ENCODE measurements around the gene BCO1. TPM values are rescaled to one million over a fixed set of nuclear protein-coding genes. Genes with fewer than 3 reads are reported as not detected.
"Not testable (repeated sequence)": the region's sequence is repeated elsewhere in the genome, so short reads cannot be mapped to it uniquely, and the experiment has no call there.

The BCO1 gene, protein sequence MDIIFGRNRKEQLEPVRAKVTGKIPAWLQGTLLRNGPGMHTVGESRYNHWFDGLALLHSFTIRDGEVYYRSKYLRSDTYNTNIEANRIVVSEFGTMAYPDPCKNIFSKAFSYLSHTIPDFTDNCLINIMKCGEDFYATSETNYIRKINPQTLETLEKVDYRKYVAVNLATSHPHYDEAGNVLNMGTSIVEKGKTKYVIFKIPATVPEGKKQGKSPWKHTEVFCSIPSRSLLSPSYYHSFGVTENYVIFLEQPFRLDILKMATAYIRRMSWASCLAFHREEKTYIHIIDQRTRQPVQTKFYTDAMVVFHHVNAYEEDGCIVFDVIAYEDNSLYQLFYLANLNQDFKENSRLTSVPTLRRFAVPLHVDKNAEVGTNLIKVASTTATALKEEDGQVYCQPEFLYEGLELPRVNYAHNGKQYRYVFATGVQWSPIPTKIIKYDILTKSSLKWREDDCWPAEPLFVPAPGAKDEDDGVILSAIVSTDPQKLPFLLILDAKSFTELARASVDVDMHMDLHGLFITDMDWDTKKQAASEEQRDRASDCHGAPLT
- 3.3 and 4.3 TPM in 2 replicates for total RNA-seq

DNA sequence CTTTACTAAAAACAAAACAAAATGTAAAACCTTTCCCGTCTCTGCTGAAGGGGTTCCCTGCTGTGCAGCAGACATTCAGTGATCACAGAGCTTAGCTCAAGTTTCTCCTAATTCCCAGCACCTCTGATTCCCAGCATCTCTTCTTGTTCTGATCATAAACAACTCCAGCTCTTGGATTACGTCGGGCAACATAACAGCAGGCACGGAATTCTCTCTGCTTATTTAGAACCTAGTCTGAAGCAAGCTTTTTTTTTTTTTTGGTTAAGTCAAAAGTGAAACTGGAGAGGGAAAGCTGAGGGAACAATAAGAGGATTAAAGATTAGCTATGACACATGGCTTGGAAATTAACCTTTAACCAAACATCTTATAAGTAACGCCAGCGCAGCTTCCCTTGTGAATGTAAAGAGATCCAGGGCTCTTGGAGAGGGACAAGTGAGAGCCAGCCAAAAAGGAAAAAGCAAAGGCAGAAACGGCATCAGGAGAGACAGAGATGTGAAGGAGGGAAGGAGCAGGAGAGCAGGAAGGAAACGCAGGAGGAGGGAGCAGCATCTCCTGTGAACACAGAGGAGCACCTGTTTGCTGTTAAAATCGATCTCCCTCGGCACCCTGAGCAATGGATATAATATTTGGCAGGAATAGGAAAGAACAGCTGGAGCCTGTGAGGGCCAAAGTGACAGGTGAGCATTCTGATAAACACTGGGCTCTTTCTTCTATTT is at the start of gene BCO1:
TSS of gene BCO1 (plus strand) at position 394 of the 716 bp plus-strand sequence. CDS start at position 614, 220 bp downstream.
- peak; percentile 98 for DNase-seq (ENCODE audit: low read depth)

DNA sequence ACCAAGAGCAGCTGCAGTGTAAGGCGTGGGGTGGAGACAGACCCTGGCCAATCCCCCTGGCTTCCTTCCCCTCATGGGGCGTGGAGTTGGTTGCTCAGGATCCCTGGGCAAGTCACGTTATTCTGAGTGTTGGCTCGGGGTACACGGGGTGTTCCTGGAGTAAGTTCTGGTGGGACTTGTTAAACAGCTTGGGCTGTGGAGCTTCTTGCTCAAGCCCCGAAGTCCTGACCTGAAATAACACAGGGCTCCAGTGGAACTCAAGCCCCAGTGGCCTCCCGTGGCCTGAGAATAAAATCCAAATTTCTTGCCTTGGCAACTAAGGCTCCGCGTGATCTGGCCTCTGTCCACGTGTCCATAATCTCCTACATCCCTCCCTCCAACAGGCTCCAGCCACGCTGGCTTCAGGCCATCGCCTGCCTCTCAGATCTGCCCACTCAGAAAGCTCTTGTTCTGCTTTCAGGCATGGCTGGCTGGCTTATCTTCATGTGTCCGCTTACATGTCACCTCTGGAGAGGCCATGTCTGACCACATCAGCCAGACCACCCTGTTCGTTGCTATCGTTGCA is 49.3 kb upstream of the BCO1 start:
- DNase-seq (ENCODE audit: low read depth) = no peak

DNA sequence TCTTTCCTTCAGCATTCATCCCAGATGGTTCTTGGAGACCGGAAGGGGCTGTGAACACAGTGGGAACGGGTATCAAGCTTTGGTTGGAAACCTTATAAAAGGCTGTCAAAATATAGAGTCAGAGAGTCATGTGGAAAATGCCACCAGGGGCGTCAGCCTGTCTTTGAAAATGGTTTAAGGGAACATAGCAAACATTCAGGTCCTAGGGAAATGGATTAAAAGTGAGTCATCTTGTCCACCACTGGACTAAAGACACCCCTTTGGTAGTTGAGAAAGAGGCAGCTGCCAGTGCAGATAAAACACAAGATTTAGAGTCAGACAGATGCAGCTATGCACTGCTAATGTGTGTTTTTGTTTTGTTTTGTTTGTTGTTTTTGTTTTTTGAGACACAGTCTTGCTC is 47.8 kb upstream of the BCO1 start:
- DNase-seq (ENCODE audit: low read depth) = peak; percentile 61

DNA sequence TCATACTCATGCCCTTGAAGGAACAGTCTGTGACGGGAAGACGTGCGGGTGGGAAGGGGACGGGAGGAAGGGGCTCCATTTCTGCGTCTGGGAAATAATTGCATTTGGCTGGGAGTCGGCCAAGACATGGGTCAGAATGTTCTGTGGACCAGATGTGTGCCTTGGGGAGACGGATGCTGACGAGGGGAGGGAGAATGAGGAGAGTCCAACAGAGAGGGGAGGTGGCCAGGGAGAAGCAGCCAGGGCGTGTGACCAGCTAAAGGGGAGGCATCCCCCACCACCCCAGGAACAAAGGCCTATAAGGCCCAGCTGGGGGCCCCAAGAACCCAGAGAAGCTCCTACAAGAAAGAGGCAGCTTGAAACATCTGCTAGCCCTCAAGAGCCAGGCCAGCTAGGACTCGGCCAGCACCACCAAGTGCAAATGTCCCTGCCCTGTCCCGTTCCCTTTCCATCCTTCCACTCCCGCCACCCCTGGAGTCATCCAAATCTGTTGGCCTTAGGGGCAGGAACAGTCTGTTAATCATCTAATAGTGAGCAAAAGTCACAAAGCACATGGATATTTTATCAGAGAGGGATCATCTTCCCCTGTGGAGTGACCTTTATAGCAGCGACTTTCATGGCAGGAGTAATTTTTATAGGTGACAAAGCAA is 42.5 kb upstream of the BCO1 start:
- DNase-seq (ENCODE audit: low read depth) = no peak

DNA sequence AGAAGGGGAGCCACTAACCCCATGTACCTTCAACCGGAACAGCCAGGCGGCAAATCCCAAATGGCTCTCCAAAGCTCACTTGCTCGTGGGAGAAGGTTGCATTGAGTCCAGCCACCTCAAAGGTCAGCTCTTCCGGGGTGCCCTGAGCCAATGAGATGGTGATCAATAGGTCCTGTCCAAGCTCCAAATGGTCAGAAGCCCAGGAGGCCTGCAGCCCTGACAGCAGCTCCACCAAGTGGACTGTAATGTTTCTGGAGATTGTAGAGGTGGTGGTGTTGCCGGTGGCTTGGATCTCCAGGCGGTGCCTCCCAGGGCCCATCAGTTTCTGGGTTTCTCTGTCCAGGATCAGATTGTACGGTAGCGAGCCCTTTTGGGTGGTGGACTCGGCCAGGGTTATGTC is 39.9 kb upstream of the BCO1 start:
- DNase-seq (ENCODE audit: low read depth) = peak; percentile 18

DNA sequence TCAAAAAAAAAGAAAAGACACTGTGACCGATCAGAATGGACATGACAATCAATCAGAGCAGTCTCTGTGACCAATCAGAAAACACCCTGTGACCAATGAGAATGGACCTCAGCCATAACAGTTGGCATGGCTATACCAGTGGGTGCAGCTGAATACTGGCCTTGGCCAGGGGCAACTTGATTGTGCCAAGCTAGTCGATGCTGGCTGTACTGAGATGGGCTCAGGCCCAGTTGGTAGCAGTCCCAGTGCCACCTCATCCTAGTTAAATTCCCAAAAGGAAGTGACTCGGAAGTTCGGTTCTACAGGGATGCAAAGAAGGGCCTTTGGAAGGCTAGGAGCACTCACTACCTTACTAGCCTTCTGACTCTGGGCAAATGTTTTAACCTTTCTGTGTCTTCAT is 37.2 kb upstream of the BCO1 start:
- no peak for DNase-seq (ENCODE audit: low read depth)

DNA sequence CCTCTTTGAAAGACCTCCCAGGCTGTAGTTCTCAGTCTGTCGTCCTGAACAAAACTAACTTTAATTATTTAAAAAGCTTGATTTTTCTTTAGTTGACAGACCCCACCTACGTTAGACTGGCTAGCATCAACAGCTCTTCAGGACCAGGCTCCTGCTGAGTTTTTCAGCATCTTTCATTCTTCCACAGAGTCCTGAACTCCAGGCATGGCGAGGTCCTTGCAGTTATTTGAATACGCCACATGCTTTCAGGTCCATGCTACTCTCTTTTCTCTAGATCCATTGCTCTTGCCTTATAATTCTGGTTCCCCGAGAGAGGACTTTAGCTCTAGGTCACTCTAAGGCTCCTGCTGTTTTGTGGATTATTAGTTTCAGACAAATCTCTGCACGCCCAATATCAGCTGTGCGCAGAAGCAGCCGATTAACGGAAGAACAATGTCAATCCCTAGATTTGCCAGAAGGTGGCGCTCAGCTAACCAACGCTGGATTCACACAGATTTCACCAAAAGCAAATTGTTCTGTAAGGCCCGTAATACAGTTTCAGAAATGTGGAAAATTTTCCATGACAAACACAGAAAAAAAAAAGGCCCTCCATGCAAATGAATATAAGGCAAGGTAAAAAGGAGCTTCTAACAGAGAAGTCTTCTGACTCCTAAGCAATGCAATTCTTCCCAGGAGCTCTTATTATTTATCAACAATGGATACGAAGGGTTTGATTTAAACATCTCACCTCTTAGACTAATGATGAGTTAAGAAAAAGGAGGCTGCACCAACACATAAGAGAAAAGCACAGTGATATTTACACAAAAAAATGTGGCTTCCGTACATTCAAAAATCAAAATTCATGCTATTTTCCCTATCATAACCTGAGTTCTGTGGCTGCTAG is 33.5 kb upstream of the BCO1 start:
- peak; percentile 59 for DNase-seq (ENCODE audit: low read depth)

DNA sequence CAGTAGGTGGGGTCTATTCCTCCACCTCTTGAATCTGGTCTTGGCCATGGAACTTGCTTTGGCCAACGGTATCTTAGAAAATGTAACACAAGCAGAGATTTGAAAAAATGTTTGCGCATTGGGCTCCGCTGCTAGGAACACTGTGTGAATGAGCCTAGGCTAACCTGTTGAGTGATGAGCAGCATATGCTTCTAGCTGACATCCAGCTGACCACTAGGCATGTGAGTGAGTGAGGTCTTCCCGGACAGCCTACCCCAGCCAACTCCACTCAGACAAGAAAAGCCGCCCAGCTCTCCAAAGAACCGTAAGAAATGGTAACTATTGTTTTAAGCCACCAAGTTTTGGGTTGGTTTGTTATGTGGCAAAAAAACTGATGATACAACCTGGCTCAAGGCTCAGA is 31.4 kb upstream of the BCO1 start:
- DNase-seq (ENCODE audit: low read depth) = no peak

DNA sequence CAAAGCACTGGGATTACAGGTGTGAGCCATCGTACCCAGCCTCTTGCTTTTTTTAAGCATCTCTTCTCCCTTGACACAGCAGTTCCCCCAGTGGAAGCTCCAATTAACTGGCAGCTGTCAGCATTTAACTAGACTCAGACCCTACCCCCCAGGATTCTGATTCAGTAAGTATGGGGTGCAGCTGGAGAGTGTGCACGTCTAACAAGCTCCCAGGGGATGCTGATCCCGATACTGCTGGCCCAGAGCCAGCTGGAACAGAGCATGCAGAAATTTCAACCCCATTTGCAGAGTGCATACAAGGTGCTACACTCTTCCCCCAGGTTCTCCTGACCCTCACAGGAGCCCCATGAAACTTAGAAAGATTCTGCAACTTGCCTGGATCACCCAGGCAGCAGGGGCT is 27.7 kb upstream of the BCO1 start:
- DNase-seq (ENCODE audit: low read depth) = no peak

DNA sequence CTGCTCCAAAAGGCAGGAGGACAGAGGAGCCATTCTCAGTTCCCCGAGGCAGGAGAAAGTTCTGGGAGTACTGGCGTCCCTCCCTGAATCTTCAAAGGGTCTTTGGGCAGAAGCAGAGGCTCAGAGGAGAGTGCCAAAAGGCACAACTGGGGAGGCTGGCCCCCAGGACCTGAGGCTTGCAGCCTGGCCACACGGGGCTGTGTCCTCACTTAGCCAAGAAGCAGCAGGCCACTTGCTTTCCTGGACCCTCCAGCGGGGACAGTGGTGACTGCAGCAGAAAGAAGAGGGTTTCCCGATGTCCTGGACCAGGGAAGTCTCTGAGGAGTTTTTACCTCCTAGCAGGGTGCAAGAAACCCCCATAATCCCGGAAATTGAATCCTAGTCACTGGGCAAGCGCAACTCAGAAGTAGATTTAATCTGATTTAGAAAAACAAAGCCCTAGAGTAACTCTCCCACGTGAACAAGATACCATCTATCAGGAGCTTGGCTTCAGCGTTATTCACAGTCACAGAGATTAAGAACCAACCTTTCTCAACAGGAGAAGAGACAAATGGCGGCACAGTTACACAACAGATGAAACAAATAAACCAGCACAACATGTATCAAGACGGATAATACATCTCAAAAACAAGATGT is 25.5 kb upstream of the BCO1 start:
- no peak for DNase-seq (ENCODE audit: low read depth)

DNA sequence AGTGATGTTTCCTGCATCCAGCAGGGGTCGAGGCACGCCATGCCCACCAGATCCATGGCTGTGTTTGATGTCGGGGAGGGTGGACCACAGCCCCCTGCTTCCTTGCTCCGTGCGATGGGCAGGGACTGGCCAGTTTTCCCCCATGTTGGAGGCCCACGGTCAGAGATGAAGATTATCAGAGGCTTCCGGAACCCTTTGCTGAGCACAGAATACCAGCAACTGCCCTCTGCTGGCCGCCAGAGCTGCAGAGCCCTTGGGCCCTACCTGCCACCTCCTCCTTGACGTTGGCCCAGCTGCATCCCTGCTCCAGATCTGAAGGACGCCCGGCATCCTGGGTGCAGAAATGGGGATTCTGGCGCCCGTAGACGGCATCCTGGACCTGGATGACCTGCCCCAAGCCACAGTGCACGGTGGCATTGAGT is 23.7 kb upstream of the BCO1 start:
- no peak for DNase-seq (ENCODE audit: low read depth)

DNA sequence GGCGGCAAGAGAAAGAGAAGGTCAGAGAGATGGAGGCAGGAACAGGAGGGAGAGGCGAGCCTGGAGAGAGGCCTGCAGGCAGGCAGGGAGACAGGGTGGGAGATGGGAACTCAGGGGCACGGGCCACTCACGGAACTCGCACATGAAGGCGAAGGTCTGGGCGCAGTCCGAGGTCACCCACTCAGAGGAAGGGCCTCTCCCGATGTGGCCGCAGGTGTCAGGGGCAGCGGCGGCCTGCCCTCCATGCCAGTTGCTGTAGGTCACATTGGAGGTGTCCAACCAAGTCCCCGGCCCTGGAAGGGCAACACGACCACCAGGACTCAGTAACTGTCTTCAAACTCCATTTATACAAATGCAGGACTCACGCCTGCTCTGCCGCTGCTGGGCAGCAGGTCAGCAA is 22.4 kb upstream of the BCO1 start:
- DNase-seq (ENCODE audit: low read depth) = no peak

DNA sequence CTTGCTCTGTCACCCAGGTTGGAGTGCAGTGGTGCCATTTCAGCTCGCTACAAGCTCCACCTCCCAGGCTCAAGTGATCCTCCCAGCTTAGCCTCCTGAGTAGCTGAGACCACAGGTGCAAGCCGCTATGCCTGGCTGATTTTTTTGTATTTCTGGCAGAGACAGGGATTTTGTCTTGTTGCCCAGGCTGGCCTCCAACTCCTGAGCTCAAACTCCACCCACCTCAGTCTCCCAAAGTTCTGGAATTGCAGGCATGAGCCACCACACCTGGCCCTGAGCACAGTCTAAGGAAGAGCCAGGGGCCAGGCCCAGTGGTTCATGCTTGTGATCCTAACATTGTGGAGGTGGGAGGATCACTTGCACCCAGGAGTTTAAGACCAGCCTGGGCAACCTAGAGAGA is 21.8 kb upstream of the BCO1 start:
- no peak for DNase-seq (ENCODE audit: low read depth)

DNA sequence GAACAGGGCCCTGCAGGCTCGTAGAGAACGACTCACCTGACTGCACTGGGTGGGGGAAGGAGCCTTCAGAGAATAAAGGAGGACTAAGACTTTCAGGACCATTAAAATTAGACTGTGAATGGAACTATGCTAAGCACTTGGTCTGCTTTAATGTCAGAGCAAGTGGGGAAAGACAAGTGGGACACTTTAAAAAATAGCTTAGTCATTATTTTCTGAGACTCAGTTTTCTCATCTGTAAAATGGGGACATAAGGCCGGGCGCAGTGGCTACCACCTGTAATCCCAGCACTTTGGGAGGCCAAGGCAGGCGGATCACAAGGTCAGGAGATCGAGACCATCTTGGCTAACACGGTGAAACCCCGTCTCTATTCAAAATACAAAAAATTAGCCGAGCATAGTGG is 19.3 kb upstream of the BCO1 start:
- DNase-seq (ENCODE audit: low read depth) = no peak

DNA sequence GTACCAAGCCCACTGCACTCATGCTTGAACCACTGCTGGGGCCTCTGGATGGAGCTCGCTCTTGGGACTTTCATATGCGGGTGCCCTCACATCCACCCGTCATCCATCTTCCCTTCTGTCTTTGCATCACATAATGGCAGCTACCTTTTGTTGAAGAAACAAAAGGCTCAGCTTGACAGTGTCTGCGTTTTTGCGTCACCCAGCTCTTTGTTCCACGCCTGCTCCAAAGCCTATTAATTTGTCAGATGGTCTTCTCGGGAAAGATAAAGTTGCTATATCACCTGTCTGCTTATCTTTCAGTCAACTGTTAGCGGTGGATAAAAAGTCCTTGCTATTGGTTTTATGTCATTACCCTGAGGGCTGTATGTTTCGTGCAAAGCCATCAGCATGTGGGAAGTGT is 18.1 kb upstream of the BCO1 start:
- no peak for DNase-seq (ENCODE audit: low read depth)

DNA sequence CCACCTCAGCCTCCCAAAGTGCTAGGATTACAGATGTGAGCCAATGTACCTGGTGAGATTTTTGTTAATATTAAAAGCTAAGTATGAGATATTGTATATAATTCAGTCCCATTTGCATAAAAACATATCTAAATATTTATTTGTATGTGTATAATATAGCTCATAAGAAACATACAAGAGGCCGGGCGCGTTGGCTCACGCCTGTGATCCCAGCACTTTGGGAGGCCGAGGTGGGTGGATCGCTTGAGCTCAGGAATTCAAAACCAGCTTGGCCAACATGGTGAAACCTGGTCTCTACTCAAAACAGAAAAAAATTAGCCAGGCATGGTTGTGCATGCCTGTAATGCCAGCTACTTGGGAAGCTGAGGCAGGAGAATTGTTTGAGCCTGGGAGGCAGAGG is 16.8 kb upstream of the BCO1 start:
- DNase-seq (ENCODE audit: low read depth) = no peak

DNA sequence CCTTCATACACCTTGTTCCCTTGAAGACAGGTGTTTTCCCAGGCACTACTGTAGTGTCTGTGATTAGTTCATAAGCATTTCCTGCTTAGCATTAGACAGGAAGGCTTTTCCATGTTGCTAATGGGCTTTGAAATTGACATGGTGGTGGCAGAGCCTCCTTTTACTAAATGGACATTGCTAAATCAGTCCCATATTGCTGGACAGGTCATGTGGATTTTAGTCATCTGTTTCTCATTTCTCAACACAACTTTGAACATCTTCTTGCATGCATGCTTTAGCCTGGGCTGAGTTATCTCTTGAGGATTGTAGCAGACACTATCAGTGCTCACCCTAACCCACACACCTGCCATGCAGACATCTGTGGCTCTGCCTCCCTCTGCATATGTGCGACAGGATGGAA is 13.7 kb upstream of the BCO1 start:
- DNase-seq (ENCODE audit: low read depth) = no peak

DNA sequence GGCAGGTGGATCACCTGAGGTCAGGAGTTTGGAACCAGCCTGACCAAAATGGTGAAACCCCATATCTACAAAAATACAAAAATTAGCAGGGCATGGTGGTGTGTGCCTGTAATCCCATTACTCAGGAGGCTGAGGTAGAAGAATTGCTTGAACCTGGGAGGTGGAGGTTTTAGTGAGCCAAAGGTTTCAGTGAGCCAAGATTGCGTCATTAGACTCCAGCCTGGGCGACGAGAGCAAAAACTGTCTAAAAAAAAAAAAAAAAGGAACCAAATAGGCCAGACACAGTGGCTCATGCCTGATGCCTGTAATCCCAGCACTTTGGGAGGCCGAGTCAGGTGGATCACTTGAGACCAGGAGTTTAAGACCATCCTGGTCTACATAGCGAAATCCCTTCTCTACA is 12.8 kb upstream of the BCO1 start:
- not testable (repeated sequence) for DNase-seq (ENCODE audit: low read depth)

DNA sequence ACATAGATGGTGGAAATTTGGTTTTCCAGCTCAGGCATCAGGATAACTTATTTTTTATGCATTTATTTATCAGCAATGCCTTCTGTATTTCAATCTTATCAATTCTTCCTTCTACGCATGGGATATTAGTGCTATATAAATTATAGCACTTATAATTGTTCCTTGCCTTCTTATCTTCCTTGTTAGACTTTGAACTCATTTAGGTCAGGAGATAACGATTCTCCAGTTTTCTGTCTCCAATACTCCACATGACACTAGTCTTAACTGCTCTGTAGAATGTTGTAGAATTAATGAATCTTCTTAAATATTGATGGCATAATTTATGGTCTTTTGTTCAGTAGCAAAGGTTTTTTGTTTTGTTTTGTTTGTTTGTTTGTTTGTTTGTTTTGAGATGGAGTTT is 10.7 kb upstream of the BCO1 start:
- DNase-seq (ENCODE audit: low read depth) = no peak

DNA sequence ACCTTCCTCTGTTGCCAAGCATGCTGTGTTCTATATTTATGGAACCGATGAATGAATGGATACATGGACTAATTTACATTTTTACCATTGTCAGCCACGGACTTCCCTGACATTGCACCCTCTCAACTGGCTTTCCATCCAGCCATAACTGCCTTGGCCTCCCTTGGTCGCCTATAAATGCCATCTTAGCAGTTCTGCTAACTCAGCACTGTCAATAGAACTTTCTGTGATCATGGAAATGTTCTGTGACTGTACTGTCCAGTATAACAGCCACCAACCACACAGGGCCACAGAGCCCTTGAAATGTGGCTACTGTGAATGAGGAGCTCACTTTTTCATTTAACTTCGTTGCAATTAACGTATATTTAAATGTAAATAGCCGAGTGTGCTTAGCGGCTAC is 8.7 kb upstream of the BCO1 start:
- DNase-seq (ENCODE audit: low read depth) = no peak

DNA sequence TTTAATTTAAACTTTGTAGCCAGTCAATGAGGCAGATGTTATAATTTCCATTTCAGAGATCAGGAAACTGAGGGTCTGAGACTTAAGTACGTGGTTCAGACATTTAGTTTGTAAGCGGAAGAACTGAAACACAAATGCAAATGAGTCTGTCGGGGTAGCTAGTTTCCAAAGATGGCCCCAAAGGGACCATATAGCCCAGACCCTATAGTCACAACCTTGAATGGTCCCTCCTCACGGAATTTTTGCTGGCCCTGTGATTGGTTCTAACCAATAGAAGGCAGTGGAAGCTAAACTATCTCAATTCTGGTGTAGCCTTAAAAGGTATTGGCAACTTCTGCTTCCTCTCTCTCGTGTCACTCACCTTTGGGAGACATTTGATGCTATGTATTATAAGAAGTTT is 7.5 kb upstream of the BCO1 start:
- DNase-seq (ENCODE audit: low read depth) = no peak
